CD14-positive monocyte (primary cell): ENCODE results near the gene DOCK3. TPM values are rescaled to one million over a fixed set of nuclear protein-coding genes. Genes with fewer than 3 reads are reported as not detected.

ENCODE experiments used
- DNase-seq, 3 donors: peaks; one replicate each; pipeline ENCODE4 v3.0.0-alpha.2; 2011 to 2022
- H2AFZ ChIP-seq: 2 replicates; pipeline ENCODE4 v1.6.0; 2012; ENCODE audit warnings: mild to moderate bottlenecking, low read depth, low read length, inconsistent platforms; ENCODE audit not compliant: insufficient read depth, poor library complexity, severe bottlenecking
- H3K27ac ChIP-seq, 2 donors: 1 replicate in 1 of 2; 2 replicates in 1 of 2; pipeline ENCODE4 v1.5.1; 2012 to 2013; ENCODE audit warnings: low read length in 2 of 2, control low read depth in 1 of 2, inconsistent platforms in 1 of 2, low read depth in 1 of 2, mild to moderate bottlenecking in 1 of 2
- H3K27me3 ChIP-seq, 2 donors: one replicate each; pipeline versions ENCODE4 v1.6.0 to v1.6.1; 2011 to 2013; ENCODE audit warnings: low read length in 2 of 2; ENCODE audit not compliant: control insufficient read depth in 2 of 2, insufficient read depth in 2 of 2
- H3K36me3 ChIP-seq, 2 donors: replicated peaks in 1 of 2; 1 replicate in 1 of 2; 2 replicates in 1 of 2; pipeline versions ENCODE4 v1.5.1 to v1.6.1; 2012 to 2013; ENCODE audit warnings: low read length in 2 of 2, control low read depth in 1 of 2, inconsistent platforms in 1 of 2, mild to moderate bottlenecking in 1 of 2; ENCODE audit not compliant: insufficient read depth in 2 of 2, control insufficient read depth in 1 of 2
- H3K4me1 ChIP-seq, 2 donors: 1 replicate in 1 of 2; 2 replicates in 1 of 2; pipeline versions ENCODE4 v1.5.1 to v1.6.1; 2012 to 2013; ENCODE audit warnings: low read length in 2 of 2, control low read depth in 1 of 2, inconsistent platforms in 1 of 2, mild to moderate bottlenecking in 1 of 2, moderate library complexity in 1 of 2; ENCODE audit not compliant: insufficient read depth in 2 of 2, control insufficient read depth in 1 of 2
- H3K4me2 ChIP-seq: replicated peaks from 2 replicates; pipeline ENCODE3; 2012; ENCODE audit warnings: low read length, moderate library complexity, mild to moderate bottlenecking; ENCODE audit not compliant: poor library complexity, severe bottlenecking; ENCODE audit errors: extremely low read depth
- H3K4me3 ChIP-seq, 3 experiments: fragments of 200-600 bp in 1 of 3; sonication (generic) in 1 of 3; replicated peaks in 1 of 3; 1 replicate in 2 of 3; 2 replicates in 1 of 3; pipeline ENCODE4 v1.5.1; 2011 to 2013; ENCODE audit warnings: low read length in 3 of 3, mild to moderate bottlenecking in 3 of 3, control low read depth in 2 of 3, low read depth in 2 of 3, inconsistent platforms in 1 of 3, moderate library complexity in 1 of 3
- H3K79me2 ChIP-seq: 2 replicates; pipeline ENCODE4 v1.6.0; 2012; ENCODE audit warnings: mild to moderate bottlenecking, control low read depth, inconsistent platforms, low read length, moderate library complexity; ENCODE audit not compliant: insufficient read depth
- H3K9ac ChIP-seq: 2 replicates; pipeline ENCODE4 v1.6.0; 2017; ENCODE audit warnings: low read length, mild to moderate bottlenecking; ENCODE audit not compliant: insufficient read depth, poor library complexity, severe bottlenecking
- H3K9me3 ChIP-seq, 2 donors: replicated peaks in 1 of 2; 1 replicate in 1 of 2; 2 replicates in 1 of 2; pipeline versions ENCODE4 v1.5.1 to v1.6.1; 2012 to 2013; ENCODE audit warnings: low read length in 2 of 2, control low read depth in 1 of 2; ENCODE audit not compliant: control insufficient read depth in 1 of 2, insufficient read depth in 1 of 2
- H4K20me1 ChIP-seq: 2 replicates; pipeline ENCODE4 v1.6.0; 2012; ENCODE audit warnings: mild to moderate bottlenecking, low read length, control low read depth, moderate library complexity; ENCODE audit not compliant: insufficient read depth
- H3K27ac Mint-ChIP-seq, 7 donors: one replicate each; pipeline ENCODE4 v1.8.0; 2020; ENCODE audit warnings: mild to moderate bottlenecking in 7 of 7, mixed read lengths in 7 of 7, moderate library complexity in 6 of 7, inconsistent platforms in 2 of 7
- H3K27me3 Mint-ChIP-seq, 3 donors: one replicate each; pipeline ENCODE4 v1.8.0; 2021 to 2022; ENCODE audit warnings: low read depth in 3 of 3, mild to moderate bottlenecking in 3 of 3, mixed read lengths in 3 of 3, moderate library complexity in 3 of 3, inconsistent platforms in 1 of 3
- H3K36me3 Mint-ChIP-seq, 2 donors: one replicate each; pipeline ENCODE4 v1.8.0; 2020; ENCODE audit warnings: mixed read lengths in 2 of 2, inconsistent platforms in 1 of 2, mild to moderate bottlenecking in 1 of 2
- H3K4me1 Mint-ChIP-seq: one replicate; pipeline ENCODE4 v1.8.0; 2020; ENCODE audit warnings: mild to moderate bottlenecking, mixed read lengths
- H3K4me3 Mint-ChIP-seq, 2 donors: one replicate each; pipeline ENCODE4 v1.8.0; 2020; ENCODE audit warnings: mild to moderate bottlenecking in 2 of 2, mixed read lengths in 2 of 2, moderate library complexity in 1 of 2
- H3K9me3 Mint-ChIP-seq, 7 donors: one replicate each; pipeline ENCODE4 v1.8.0; 2020 to 2022; ENCODE audit warnings: mixed read lengths in 7 of 7, mild to moderate bottlenecking in 6 of 7, moderate library complexity in 6 of 7, inconsistent platforms in 2 of 7
- CTCF ChIP-seq: fragments of 200-600 bp; IDR thresholded peaks from one replicate; pipeline ENCODE4 v1.8.0; 2022; ENCODE audit warnings: antibody characterized with exemption, mild to moderate bottlenecking
- WGBS: methylation state at CpG from one replicate; pipeline ENCODE4 v1.1.5; 2013; ENCODE audit warnings: missing lambda C conversion rate; ENCODE audit not compliant: insufficient coverage; 5-methylcytosine and 5-hydroxymethylcytosine counted together
- intact Hi-C, 2 donors: fragments of 100-400 bp; cut with micrococcal nuclease; formaldehyde crosslinking; loops; one replicate each; pipeline versions ENCODE4 v1.15.0 to v1.15.1; 2023
- polyA plus RNA-seq, 3 donors: library from polyadenylated mRNA; depleted of rRNA in 1 of 3; unstranded in 2 of 3; stranded (reverse) in 1 of 3; fragments of 300-500 nt in 2 of 3; fragments of >200 nt in 1 of 3; fragmentation: Illumina TruSeq in 2 of 3; gene quantifications; 1 replicate in 2 of 3; 2 replicates in 1 of 3; pipeline ENCODE4 v1.2.3, GENCODE V29; 2012 to 2021

Gene DOCK3
- polyA plus RNA-seq, 3 donors, result 0.03 TPM; not detected in 1

- Mint-ChIP-seq H3K36me3 (no peaks in the 10 kb centered on the region), H3K4me1 (no peaks in the 10 kb centered on the region), H3K27me3 (peaks cover 1 to 6% (median 6%) of the 10 kb centered on the region in 3 donors), H3K4me3 (no peak overlapping the region), H3K27ac (no peak overlapping the region), H3K9me3 (peaks cover 0 to 5% (median 1%) of the 10 kb centered on the region in 7 donors)
- H3K9me3 ChIP-seq, result peaks cover 0 to 3% of the 10 kb centered on the region in 2 donors
- intact Hi-C loops, result no loop called here
- H3K9ac ChIP-seq, result no peak overlapping the region
- no peak for TF ChIP-seq CTCF
- no peaks in the 10 kb centered on the region for H3K4me1 ChIP-seq
- H3K36me3 ChIP-seq, result no peaks in the 10 kb centered on the region
- no peaks in the 10 kb centered on the region for H3K27me3 ChIP-seq
- H4K20me1 ChIP-seq, result no peaks in the 10 kb centered on the region
- H3K4me3 ChIP-seq, result no peak overlapping the region
- H3K27ac ChIP-seq, result no peak overlapping the region
- DNase-seq, result no peak
- no peak overlapping the region for H2AFZ ChIP-seq
- H3K79me2 ChIP-seq, result no peaks in the 10 kb centered on the region
- no peak overlapping the region for H3K4me2 ChIP-seq
- 93% methylated on average over 4 of the region's 7 CpGs for WGBS
Measured at GRCh38 chr3:51343918-51344687, 669.4 kb downstream of the DOCK3 start.

GRCh38 chr3:51350751-51351150 lies 676.0 kb downstream of the DOCK3 start:
- H3K4me1 ChIP-seq, result no peaks in the 10 kb centered on the region
- peaks cover 0 to 6% (median 0%) of the 10 kb centered on the region in 7 donors for H3K9me3 Mint-ChIP-seq
- intact Hi-C loops, result no loop called here
- no peaks in the 10 kb centered on the region for H3K36me3 Mint-ChIP-seq
- no peak overlapping the region for H3K4me3 Mint-ChIP-seq
- no peak overlapping the region for H2AFZ ChIP-seq
- no peak overlapping the region for H3K27ac ChIP-seq
- H4K20me1 ChIP-seq, result no peaks in the 10 kb centered on the region
- no CpG with 5 or more reads among the region's 1 CpG for WGBS
- no peaks in the 10 kb centered on the region for H3K27me3 ChIP-seq
- no peaks in the 10 kb centered on the region for H3K36me3 ChIP-seq
- no peak overlapping the region for H3K9ac ChIP-seq
- H3K4me2 ChIP-seq, result no peak overlapping the region
- no peak overlapping the region for H3K27ac Mint-ChIP-seq
- no peak for TF ChIP-seq CTCF
- H3K79me2 ChIP-seq, result no peaks in the 10 kb centered on the region
- DNase-seq, result no peak
- peaks cover 0 to 3% of the 10 kb centered on the region in 2 donors for H3K9me3 ChIP-seq
- no peaks in the 10 kb centered on the region for H3K4me1 Mint-ChIP-seq
- peaks cover 0 to 2% (median 1%) of the 10 kb centered on the region in 3 donors for H3K27me3 Mint-ChIP-seq
- no peak overlapping the region for H3K4me3 ChIP-seq
